Fibroblast of the aortic adventitia (primary cell): ENCODE results near the gene CASKIN1. TPM values are rescaled to one million over a fixed set of nuclear protein-coding genes. Genes with fewer than 3 reads are reported as not detected.
"Not testable (repeated sequence)": the region's sequence is repeated elsewhere in the genome, so short reads cannot be mapped to it uniquely, and the experiment has no call there.

ENCODE experiments used
- DNase-seq: peaks from one replicate; pipeline ENCODE4 v3.0.0-alpha.2; 2010; ENCODE audit warnings: low read depth
- H3K4me3 ChIP-seq: 2 replicates; pipeline ENCODE4 v1.5.1; 2011; ENCODE audit warnings: low read depth, mild to moderate bottlenecking, control low read depth, low read length, moderate library complexity
- CTCF ChIP-seq: IDR thresholded peaks from 2 replicates; pipeline ENCODE4 v1.5.1; 2011; ENCODE audit warnings: mild to moderate bottlenecking, low read length, control low read depth, inconsistent platforms; ENCODE audit not compliant: insufficient read depth
- small RNA-seq: library from RNA; depleted of rRNA; stranded (forward); fragments of <200 nt; gene quantifications from one replicate; pipeline ENCODE3, GENCODE V24; 2012
- total RNA-seq: library from RNA; depleted of rRNA; stranded (reverse); fragments of >200 nt; gene quantifications from 2 replicates; pipeline ENCODE4 v1.2.3, GENCODE V29; 2012; ENCODE audit warnings: low replicate concordance

The CASKIN1 gene
- total RNA-seq, 1 donor = 0.18 TPM

GRCh38 chr16:2143878-2144485, 52.4 kb downstream of the CASKIN1 start:
- DNase-seq = no peak
- no peak overlapping the region for H3K4me3 ChIP-seq
- no peak for TF ChIP-seq CTCF

GRCh38 chr16:2142942-2143877, 53.2 kb downstream of the CASKIN1 start:
- no peak for DNase-seq
- no peak overlapping the region for H3K4me3 ChIP-seq
- TF ChIP-seq CTCF = no peak

GRCh38 chr16:2135770-2136490, 60.5 kb downstream of the CASKIN1 start, which contains the start of gene PKD1:
TSS of gene PKD1 (minus strand) at chr16:2135898. CDS start at chr16:2135689, 209 bp downstream.
- peak within 1 kb of the TSS; percentile 64 for H3K4me3 ChIP-seq
- peak; percentile 94 for DNase-seq

- not testable (repeated sequence) for DNase-seq
- H3K4me3 ChIP-seq = peak overlapping the region; percentile 64
Measured at GRCh38 chr16:2135071-2135470, 61.3 kb downstream of the CASKIN1 start.

- H3K4me3 ChIP-seq = peak overlapping the region; percentile 57
- not testable (repeated sequence) for DNase-seq
Measured at GRCh38 chr16:2133797-2134196, 62.6 kb downstream of the CASKIN1 start.

- H3K4me3 ChIP-seq = not testable (repeated sequence)
Measured at GRCh38 chr16:2129890-2130447, 66.4 kb downstream of the CASKIN1 start.

DNA sequence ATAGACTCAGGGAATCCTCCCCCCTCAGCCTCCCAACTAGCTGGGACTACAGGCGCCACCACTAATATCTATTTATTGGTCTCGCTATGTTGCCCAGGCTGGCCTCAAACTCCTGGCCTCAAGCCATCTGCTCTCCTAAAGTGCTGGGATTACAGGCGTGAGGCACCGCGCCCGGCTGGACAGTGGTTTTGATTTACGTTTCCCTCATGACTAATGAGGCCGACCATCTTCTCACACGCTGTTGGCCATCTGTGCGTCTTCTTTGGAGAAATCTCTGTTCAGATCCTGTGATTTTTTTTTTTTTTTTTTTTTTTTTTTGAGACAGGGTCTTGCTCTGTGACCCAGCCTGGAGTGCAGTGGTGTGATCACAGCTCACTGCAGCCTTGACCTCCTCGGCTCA, 67.2 kb downstream of the CASKIN1 start:
- DNase-seq, H3K4me3 ChIP-seq: not testable (repeated sequence)

More at GRCh38 chr16:2129890-2130447, 66.4 kb downstream of the CASKIN1 start:
- DNase-seq = not testable (repeated sequence)

DNA sequence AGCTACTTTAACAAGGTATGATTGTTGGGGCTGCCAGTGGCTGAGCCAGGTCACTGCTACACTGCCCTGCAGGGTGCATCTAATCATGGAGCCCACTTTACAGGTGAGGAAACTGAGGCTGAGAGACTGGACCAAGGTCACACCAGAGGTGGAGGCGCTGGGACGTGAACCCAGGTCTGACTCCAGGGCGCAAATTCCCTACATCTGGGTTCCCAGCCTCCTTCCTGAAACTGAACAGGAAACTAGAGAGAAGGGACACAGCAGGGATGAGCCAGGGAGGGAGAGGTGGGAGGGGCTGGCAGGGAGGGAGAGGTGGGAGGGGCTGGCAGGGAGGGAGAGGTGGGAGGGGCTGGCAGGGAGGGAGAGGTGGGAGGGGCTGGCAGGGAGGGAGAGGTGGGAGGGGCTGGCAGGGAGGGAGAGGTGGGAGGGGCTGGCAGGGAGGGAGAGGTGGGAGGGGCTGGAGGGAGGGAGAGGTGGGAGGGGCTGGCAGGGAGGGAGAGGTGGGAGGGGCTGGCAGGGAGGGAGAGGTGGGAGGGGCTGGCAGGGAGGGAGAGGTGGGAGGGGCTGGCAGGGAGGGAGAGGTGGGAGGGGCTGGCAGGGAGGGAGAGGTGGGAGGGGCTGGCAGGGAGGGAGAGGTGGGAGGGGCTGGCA, 68.7 kb downstream of the CASKIN1 start:
- peak; percentile 56 for DNase-seq

More for the DNA sequence above, 68.7 kb downstream of the CASKIN1 start:
- not testable (repeated sequence) for H3K4me3 ChIP-seq

Small RNA genes lying within 50 kb of the gene (small RNA-seq; reads per million reads assigned to genes)
- not detected for gene MIR3180-5
- gene MIR4516 = not detected
- not detected for gene RF00019
- not detected for gene SNORD60

Other genes with a start within 250 kb of the CASKIN1 start
- gene RPL3L, start 241.9 kb downstream of the CASKIN1 start, total RNA-seq = not detected in 2 replicates
- 56.1 and 105 TPM in 2 replicates for gene NDUFB10, start 237.1 kb downstream of the CASKIN1 start, total RNA-seq
- 1,645 and 1,942 TPM in 2 replicates for gene RPS2, start 231.8 kb downstream of the CASKIN1 start, total RNA-seq
- not detected in 2 replicates for gene RNF151, start 229.7 kb downstream of the CASKIN1 start, total RNA-seq
- gene TBL3, start 224.6 kb downstream of the CASKIN1 start, total RNA-seq = 22.7 and 31.8 TPM in 2 replicates
- gene NOXO1, start 215.1 kb downstream of the CASKIN1 start, total RNA-seq = not detected in 2 replicates
- 8.6 and 10.5 TPM in 2 replicates for gene GFER, start 212.4 kb downstream of the CASKIN1 start, total RNA-seq
- 0.98 and 1.4 TPM in 2 replicates for gene SYNGR3, start 206.6 kb downstream of the CASKIN1 start, total RNA-seq
- gene ZNF598, start 186.8 kb downstream of the CASKIN1 start, total RNA-seq = 13.8 and 18.8 TPM in 2 replicates
- gene NPW, start 176.8 kb downstream of the CASKIN1 start, total RNA-seq = 0.45 TPM in 1 of 2 replicates, not detected in the other
- gene NHERF2, start 169.7 kb downstream of the CASKIN1 start, total RNA-seq = 11.5 and 26.3 TPM in 2 replicates
- gene NTHL1, start 148.8 kb downstream of the CASKIN1 start, total RNA-seq = 18.8 and 36.1 TPM in 2 replicates
- 58.7 and 145 TPM in 2 replicates for gene TSC2, start 148.6 kb downstream of the CASKIN1 start, total RNA-seq
- 118 and 166 TPM in 2 replicates for gene PKD1, start 60.7 kb downstream of the CASKIN1 start, total RNA-seq
- 0.27 and 3.6 TPM in 2 replicates for gene RAB26, start 48.0 kb downstream of the CASKIN1 start, total RNA-seq
- gene TRAF7, start 40.8 kb downstream of the CASKIN1 start, total RNA-seq = 64.3 and 91.0 TPM in 2 replicates
- gene MLST8, start 8.8 kb upstream of the CASKIN1 start, total RNA-seq = 27.4 and 30.8 TPM in 2 replicates
- gene BRICD5, start 14.3 kb upstream of the CASKIN1 start, total RNA-seq = 0.57 and 2.4 TPM in 2 replicates
- gene PGP, start 18.2 kb upstream of the CASKIN1 start, total RNA-seq = 7.6 and 11.3 TPM in 2 replicates
- 18.7 and 41.7 TPM in 2 replicates for gene E4F1, start 27.0 kb upstream of the CASKIN1 start, total RNA-seq
- gene DNASE1L2, start 39.8 kb upstream of the CASKIN1 start, total RNA-seq = 0.16 and 0.63 TPM in 2 replicates
- gene ECI1, start 55.0 kb upstream of the CASKIN1 start, total RNA-seq = 34.9 and 41.1 TPM in 2 replicates
- gene RNPS1, start 71.5 kb upstream of the CASKIN1 start, total RNA-seq = 49.5 and 94.7 TPM in 2 replicates
- gene ABCA3, start 144.1 kb upstream of the CASKIN1 start, total RNA-seq = 1.8 and 2.4 TPM in 2 replicates
- 2.2 and 21.1 TPM in 2 replicates for gene CCNF, start 232.8 kb upstream of the CASKIN1 start, total RNA-seq